GM23338 (cell line): ENCODE data around the gene CNTNAP4. TPM values are rescaled to one million over a fixed set of nuclear protein-coding genes. Genes with fewer than 3 reads are reported as not detected.
A peak's percentile ranks its signal among the peaks of the same experiment; 100 is the strongest.

ENCODE experiments used
- ATAC-seq: fragments of 200-7000 bp; cut with Tn5 transposase; 3 replicates; pipeline ENCODE4 v1.9.1; 2020
- DNase-seq: peaks from one replicate; pipeline ENCODE4 v3.0.0-alpha.2; 2015; ENCODE audit warnings: low spot score
- H2AFZ ChIP-seq: fragments of 200-600 bp; sonication (generic); 2 replicates; pipeline ENCODE4 v1.8.0; 2016; ENCODE audit warnings: antibody characterized with exemption, mild to moderate bottlenecking, moderate library complexity
- H3F3A ChIP-seq: fragments of 200-600 bp; sonication (generic); replicated peaks from 2 replicates; pipeline ENCODE4 v1.8.0; 2017; ENCODE audit warnings: antibody characterized with exemption, mixed run types, low read depth
- H3K27ac ChIP-seq: fragments of 200-600 bp; sonication (generic); 2 replicates; pipeline ENCODE4 v1.6.1; 2016; ENCODE audit warnings: low read depth
- H3K27me3 ChIP-seq: fragments of 200-600 bp; sonication (generic); 2 replicates; pipeline ENCODE4 v1.8.0; 2016; ENCODE audit warnings: mild to moderate bottlenecking, mixed run types, moderate library complexity; ENCODE audit not compliant: insufficient read depth
- H3K36me3 ChIP-seq: fragments of 200-600 bp; sonication (generic); 2 replicates; pipeline ENCODE4 v1.8.0; 2016; ENCODE audit warnings: mild to moderate bottlenecking; ENCODE audit not compliant: insufficient read depth
- H3K4me1 ChIP-seq: fragments of 200-600 bp; sonication (generic); 2 replicates; pipeline ENCODE4 v1.8.0; 2016; ENCODE audit warnings: mild to moderate bottlenecking, moderate library complexity; ENCODE audit not compliant: insufficient read depth
- H3K4me2 ChIP-seq: fragments of 200-600 bp; sonication (generic); 2 replicates; pipeline ENCODE4 v1.7.1; 2017; ENCODE audit warnings: mixed run types
- H3K4me3 ChIP-seq: fragments of 200-600 bp; sonication (generic); 2 replicates; pipeline ENCODE4 v1.6.1; 2016; ENCODE audit warnings: mixed run types
- H3K79me2 ChIP-seq: fragments of 200-600 bp; sonication (generic); replicated peaks from 2 replicates; pipeline ENCODE4 v1.8.0; 2017; ENCODE audit warnings: mild to moderate bottlenecking; ENCODE audit not compliant: insufficient read depth
- H3K9me2 ChIP-seq: fragments of 200-600 bp; sonication (generic); 2 replicates; pipeline ENCODE4 v1.8.0; 2017; ENCODE audit not compliant: insufficient read depth
- H4K20me1 ChIP-seq: fragments of 200-600 bp; sonication (generic); replicated peaks from 2 replicates; pipeline ENCODE4 v1.8.0; 2017; ENCODE audit warnings: mild to moderate bottlenecking; ENCODE audit not compliant: insufficient read depth
- H3K27ac Mint-ChIP-seq: 2 replicates; pipeline ENCODE4 v1.8.0; 2020; ENCODE audit warnings: inconsistent platforms, mild to moderate bottlenecking, moderate library complexity, mixed read lengths
- H3K27me3 Mint-ChIP-seq: 3 replicates; pipeline ENCODE4 v1.8.0; 2022; ENCODE audit warnings: low read depth, mild to moderate bottlenecking, moderate library complexity, mixed read lengths, inconsistent platforms; ENCODE audit not compliant: insufficient read depth, poor library complexity
- H3K36me3 Mint-ChIP-seq: 3 replicates; pipeline ENCODE4 v1.8.0; 2021; ENCODE audit warnings: low read depth, mild to moderate bottlenecking, inconsistent platforms, moderate library complexity, mixed read lengths
- H3K4me1 Mint-ChIP-seq: 3 replicates; pipeline ENCODE4 v1.8.0; 2020; ENCODE audit warnings: mild to moderate bottlenecking, inconsistent platforms, mixed read lengths
- H3K4me3 Mint-ChIP-seq: 3 replicates; pipeline ENCODE4 v1.8.0; 2021; ENCODE audit warnings: moderate library complexity, mild to moderate bottlenecking, inconsistent platforms, mixed read lengths
- H3K9me3 Mint-ChIP-seq: 3 replicates; pipeline ENCODE4 v1.8.0; 2020; ENCODE audit warnings: moderate library complexity, mild to moderate bottlenecking, inconsistent platforms, mixed read lengths
- CREB1 ChIP-seq: fragments of 250-450 bp; sonication (Bioruptor Pico); IDR thresholded peaks from 2 replicates; pipeline ENCODE4 v1.5.0; 2020; ENCODE audit warnings: low read depth, mild to moderate bottlenecking, moderate library complexity
- CTCF ChIP-seq, 2 experiments: fragments of 200-600 bp in 1 of 2; sonication (generic) in 1 of 2; conservative IDR thresholded peaks; 2 replicates each; pipeline versions ENCODE4 v1.5.1 to v1.6.1; 2016 to 2017; ENCODE audit warnings: antibody characterized with exemption in 2 of 2, low read depth in 2 of 2, mild to moderate bottlenecking in 2 of 2, moderate library complexity in 1 of 2
- ETS1 ChIP-seq: IDR thresholded peaks from 2 replicates; pipeline ENCODE4 v1.6.1; 2016; ENCODE audit warnings: antibody characterized with exemption
- EZH2 ChIP-seq: fragments of 200-600 bp; sonication (generic); IDR thresholded peaks from one replicate; pipeline ENCODE4 v1.8.0; 2017; ENCODE audit warnings: antibody characterized with exemption, mild to moderate bottlenecking, low read depth; ENCODE audit not compliant: unreplicated experiment
- EZH2phosphoT487 ChIP-seq: fragments of 200-600 bp; sonication (generic); IDR thresholded peaks from one replicate; pipeline ENCODE4 v1.8.1; 2018; ENCODE audit warnings: antibody characterized with exemption; ENCODE audit not compliant: unreplicated experiment
- JUNB ChIP-seq: IDR thresholded peaks from one replicate; pipeline ENCODE4 v1.6.1; 2016; ENCODE audit warnings: antibody characterized with exemption; ENCODE audit not compliant: unreplicated experiment
- REST ChIP-seq: IDR thresholded peaks from one replicate; pipeline ENCODE4 v1.6.1; 2018; ENCODE audit warnings: antibody characterized with exemption; ENCODE audit not compliant: unreplicated experiment
- ZNF114 ChIP-seq: fragments of 250-450 bp; sonication (Bioruptor Pico); IDR thresholded peaks from 2 replicates; pipeline ENCODE4 v1.5.0; 2020; ENCODE audit warnings: mild to moderate bottlenecking, moderate library complexity
- ZNF462 ChIP-seq: fragments of 250-450 bp; sonication (Bioruptor Pico); IDR thresholded peaks from 2 replicates; pipeline ENCODE4 v1.5.0; 2020; ENCODE audit warnings: mild to moderate bottlenecking, moderate library complexity
- polyA plus RNA-seq: library from polyadenylated mRNA; unstranded; fragments of >200 nt; fragmentation: Nextera tagmentation; extraction: Ambion mirVana; gene quantifications from 2 replicates; pipeline ENCODE4 v1.2.1, GENCODE V29; 2016
- total RNA-seq: library from RNA; depleted of rRNA; stranded (reverse); fragments of >200 nt; shearing (Covaris generic); gene quantifications from 2 replicates; pipeline ENCODE4 v1.2.3, GENCODE V29; 2014

CNTNAP4 gene
- total and polyA plus RNA-seq, 2 experiments from 2014 or later: not detected

GRCh38 chr16:76277460-76278030 is 344 bp downstream of the CNTNAP4 start:
- H3K4me2 ChIP-seq: peak overlapping the region; percentile 78
- H3K27me3 ChIP-seq: peaks cover 15% of the 10 kb centered on the region
- Mint-ChIP-seq H3K36me3 (no peaks in the 10 kb centered on the region), H3K27ac (no peak overlapping the region), H3K4me3 (no peak overlapping the region; the same call in 2 of the 3 replicates), H3K9me3 (peaks cover 69% of the 10 kb centered on the region), H3K27me3 (no peaks in the 10 kb centered on the region), H3K4me1 (no peaks in the 10 kb centered on the region)
- TF ChIP-seq ZNF114 (no peak), JUNB (no peak), ETS1 (no peak), EZH2 (no peak), ZNF462 (CRISPR knock-in tag) (no peak), CREB1 (CRISPR knock-in tag) (no peak), REST (no peak), CTCF (conservative IDR thresholded peaks at IDR 0.05; ENCODE audit: low read depth in 2 of 2) (no peak), EZH2phosphoT487 (no peak)
- H2AFZ ChIP-seq: peak overlapping the region; percentile 96; the same call in 1 of the 2 replicates
- no peaks in the 10 kb centered on the region for H4K20me1 ChIP-seq
- no peaks in the 10 kb centered on the region for H3K9me2 ChIP-seq
- no peak overlapping the region for H3K27ac ChIP-seq
- no peaks in the 10 kb centered on the region for H3F3A ChIP-seq
- H3K4me3 ChIP-seq: peak overlapping the region; percentile 47
- ATAC-seq (no peak), DNase-seq (no peak)
- H3K4me1 ChIP-seq: peaks cover 8% of the 10 kb centered on the region; the same call in 1 of the 2 replicates
- no peaks in the 10 kb centered on the region for H3K36me3 ChIP-seq
- no peaks in the 10 kb centered on the region for H3K79me2 ChIP-seq
